22Rv1 (cell line): ENCODE results near the gene SUPV3L1.

Experiments
- H3K27ac ChIP-seq: fragments of 450-650 bp; 2 replicates; pipeline ENCODE4 v1.5.1; 2017
- CTCF ChIP-seq: fragments of 450-650 bp; IDR thresholded peaks from 2 replicates; pipeline ENCODE4 v1.5.1; 2017; ENCODE audit warnings: mild to moderate bottlenecking
- ZFX ChIP-seq: fragments of 450-650 bp; IDR thresholded peaks from 2 replicates; pipeline ENCODE4 v1.6.1; 2017; ENCODE audit warnings: antibody characterized with exemption, borderline replicate concordance

Gene SUPV3L1

GRCh38 chr10:69215405-69216171 lies 35.6 kb downstream of the SUPV3L1 start:
- no peak overlapping the region for H3K27ac ChIP-seq
- TF ChIP-seq ZFX (no peak), CTCF (no peak)

- peak overlapping the region; percentile 12; the same call in 1 of the 2 replicates for H3K27ac ChIP-seq
- no peak for TF ChIP-seq ZFX
- TF ChIP-seq CTCF = no peak
Observed at GRCh38 chr10:69216577-69217118, 36.6 kb downstream of the SUPV3L1 start.

- TF ChIP-seq CTCF (no peak), ZFX (no peak)
- H3K27ac ChIP-seq = peak overlapping the region; percentile 12; the same call in 1 of the 2 replicates
Observed at GRCh38 chr10:69217119-69217754, 37.2 kb downstream of the SUPV3L1 start.

GRCh38 chr10:69218831-69219230 lies 38.8 kb downstream of the SUPV3L1 start:
- no peak overlapping the region for H3K27ac ChIP-seq
- TF ChIP-seq CTCF (no peak), ZFX (no peak)

- H3K27ac ChIP-seq = no peak within 1 kb of the TSS
- TF ChIP-seq CTCF (no peak), ZFX (no peak)
Observed at GRCh38 chr10:69220041-69220451, 40.0 kb downstream of the SUPV3L1 start, which contains the start of gene HKDC1. Gene HKDC1, plus strand, starts transcription at chr10:69220332. Its CDS starts 104 bp downstream, at chr10:69220436.

- no peak for TF ChIP-seq CTCF
- no peak for TF ChIP-seq ZFX
- H3K27ac ChIP-seq = no peak overlapping the region
Observed at GRCh38 chr10:69220507-69220906, 40.5 kb downstream of the SUPV3L1 start.
